ENCODE data around the gene ZNF438.

Gene ZNF438

DNA sequence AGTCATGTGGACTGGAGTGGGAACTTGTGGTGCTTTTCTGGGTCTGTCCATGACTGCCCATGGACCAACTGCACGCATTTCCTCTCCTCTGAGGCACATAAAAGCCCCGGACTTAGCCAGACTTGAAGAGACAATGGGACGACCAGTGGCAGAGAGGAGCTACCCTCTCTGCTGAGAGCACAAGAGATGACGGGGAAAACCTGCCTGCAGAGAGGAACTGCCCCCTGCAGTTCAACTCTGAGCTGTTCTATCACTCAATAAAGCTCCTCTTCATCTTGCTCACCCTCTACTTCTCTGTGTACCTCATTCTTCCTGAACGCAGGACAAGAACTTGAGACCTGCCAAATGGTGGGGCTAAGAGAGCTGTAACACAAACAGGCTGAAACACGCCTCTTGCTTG, 184.5 kb downstream of the ZNF438 start:
- no peak overlapping the region for H3K4me3 ChIP-seq (ENCODE audit: low read length)
- TF ChIP-seq, protein P1, sequence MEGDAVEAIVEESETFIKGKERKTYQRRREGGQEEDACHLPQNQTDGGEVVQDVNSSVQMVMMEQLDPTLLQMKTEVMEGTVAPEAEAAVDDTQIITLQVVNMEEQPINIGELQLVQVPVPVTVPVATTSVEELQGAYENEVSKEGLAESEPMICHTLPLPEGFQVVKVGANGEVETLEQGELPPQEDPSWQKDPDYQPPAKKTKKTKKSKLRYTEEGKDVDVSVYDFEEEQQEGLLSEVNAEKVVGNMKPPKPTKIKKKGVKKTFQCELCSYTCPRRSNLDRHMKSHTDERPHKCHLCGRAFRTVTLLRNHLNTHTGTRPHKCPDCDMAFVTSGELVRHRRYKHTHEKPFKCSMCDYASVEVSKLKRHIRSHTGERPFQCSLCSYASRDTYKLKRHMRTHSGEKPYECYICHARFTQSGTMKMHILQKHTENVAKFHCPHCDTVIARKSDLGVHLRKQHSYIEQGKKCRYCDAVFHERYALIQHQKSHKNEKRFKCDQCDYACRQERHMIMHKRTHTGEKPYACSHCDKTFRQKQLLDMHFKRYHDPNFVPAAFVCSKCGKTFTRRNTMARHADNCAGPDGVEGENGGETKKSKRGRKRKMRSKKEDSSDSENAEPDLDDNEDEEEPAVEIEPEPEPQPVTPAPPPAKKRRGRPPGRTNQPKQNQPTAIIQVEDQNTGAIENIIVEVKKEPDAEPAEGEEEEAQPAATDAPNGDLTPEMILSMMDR (IDR thresholded peaks at IDR 0.05; ENCODE audit: insufficient read depth, low read depth, low read length, missing control alignments) = no peak
- DNase-seq (ENCODE audit: low read depth) = no peak

DNA sequence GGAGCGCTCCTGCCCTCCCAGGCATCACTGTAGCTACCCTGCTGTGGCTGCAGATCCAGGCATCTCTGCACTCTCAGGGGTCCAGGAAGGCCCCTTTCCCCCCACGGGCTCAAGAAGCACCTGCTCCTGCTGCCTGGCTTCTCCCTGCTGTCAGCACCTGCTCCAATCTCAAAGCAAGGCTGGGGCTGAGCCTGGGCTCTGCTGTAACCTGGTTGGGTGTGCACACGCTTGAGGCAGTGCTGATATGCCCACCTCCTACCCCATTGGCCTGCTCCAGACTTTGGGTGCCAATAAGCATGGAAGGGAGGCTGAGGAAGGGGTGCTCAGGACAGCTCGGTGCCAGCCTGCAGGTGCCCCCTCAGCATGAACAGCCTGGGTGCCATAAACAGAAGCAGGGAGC, 185.0 kb downstream of the ZNF438 start:
- H3K4me3 ChIP-seq (ENCODE audit: low read length) = no peak overlapping the region
- DNase-seq (ENCODE audit: low read depth) = no peak
- TF ChIP-seq, protein P1 (IDR thresholded peaks at IDR 0.05; ENCODE audit: insufficient read depth, low read depth, low read length, missing control alignments) = no peak

DNA sequence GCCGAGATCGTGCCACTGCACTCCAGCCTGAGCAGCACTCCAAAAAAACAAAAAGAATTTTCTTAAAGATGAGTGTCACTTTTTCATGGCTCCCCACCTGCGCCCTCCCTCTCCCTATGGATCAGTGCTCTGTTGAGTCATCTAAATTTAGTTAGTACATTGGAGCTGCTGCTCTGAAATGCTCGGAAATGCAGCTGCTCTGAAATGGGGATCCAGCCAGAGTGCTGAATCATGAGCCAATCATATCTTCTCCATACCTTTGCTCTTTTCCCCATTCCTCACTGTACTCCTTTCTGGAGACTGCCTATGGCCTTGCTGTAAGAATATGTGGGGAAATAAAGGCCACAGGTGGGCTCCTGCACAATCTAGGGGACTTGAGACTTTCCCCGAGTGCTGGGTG, 188.8 kb downstream of the ZNF438 start:
- no peak overlapping the region for H3K4me3 ChIP-seq (ENCODE audit: low read length)
- no peak for DNase-seq (ENCODE audit: low read depth)
- TF ChIP-seq, protein P1 (IDR thresholded peaks at IDR 0.05; ENCODE audit: insufficient read depth, low read depth, low read length, missing control alignments) = no peak

DNA sequence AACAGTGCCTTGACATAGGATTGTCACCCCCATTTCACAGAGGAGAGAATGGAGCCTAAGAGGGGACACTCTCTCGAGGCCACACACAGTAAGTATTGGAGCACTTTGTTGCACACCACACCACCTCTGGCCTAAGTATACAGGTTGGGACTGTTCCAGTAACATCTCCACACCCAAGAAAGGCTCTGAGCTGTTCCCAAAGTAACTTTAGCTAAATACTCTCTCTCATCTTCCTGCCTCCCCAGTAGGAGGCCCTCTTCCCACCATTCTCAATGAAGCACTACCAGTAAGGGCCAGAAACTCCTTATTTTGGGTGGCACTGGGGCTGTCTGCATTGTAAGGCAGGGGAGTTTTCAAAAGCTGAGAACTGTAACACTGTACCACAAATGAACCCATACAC, 189.5 kb downstream of the ZNF438 start:
- no peak overlapping the region for H3K4me3 ChIP-seq (ENCODE audit: low read length)
- no peak for DNase-seq (ENCODE audit: low read depth)
- TF ChIP-seq, protein P1 (IDR thresholded peaks at IDR 0.05; ENCODE audit: insufficient read depth, low read depth, low read length, missing control alignments) = no peak

DNA sequence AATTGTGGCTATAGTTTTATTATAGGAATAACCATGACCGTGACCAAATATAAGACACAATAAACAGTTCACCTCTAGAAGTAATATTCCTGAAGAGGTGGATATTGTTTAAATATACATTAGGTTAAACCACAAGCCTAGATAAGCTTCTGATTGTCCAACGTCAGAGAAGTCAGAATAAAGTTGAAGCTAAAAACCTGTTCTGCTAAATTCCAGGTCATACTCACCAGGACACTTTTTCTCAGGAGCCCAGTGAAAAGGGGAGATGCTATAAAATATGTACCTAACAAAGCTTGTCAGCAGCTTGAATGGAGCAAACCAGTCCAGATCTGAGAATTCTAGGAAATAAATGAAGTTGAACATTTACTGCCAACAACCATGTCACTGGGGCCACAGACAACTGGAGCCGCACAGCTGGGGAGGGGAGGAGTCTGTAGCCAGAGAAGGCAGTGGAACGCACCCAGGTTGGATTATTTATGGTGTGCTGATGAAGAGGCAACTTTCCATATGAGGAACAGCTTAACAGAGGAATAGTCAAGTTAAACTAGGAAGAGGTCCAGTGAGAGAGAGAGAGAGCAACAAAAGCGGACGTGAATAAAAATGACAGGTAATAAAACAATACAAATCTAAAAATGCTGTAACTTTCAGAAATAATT, 191.1 kb downstream of the ZNF438 start:
- TF ChIP-seq, protein P1 (IDR thresholded peaks at IDR 0.05; ENCODE audit: insufficient read depth, low read depth, low read length, missing control alignments) = no peak
- no peak overlapping the region for H3K4me3 ChIP-seq (ENCODE audit: low read length)
- DNase-seq (ENCODE audit: low read depth) = no peak

DNA sequence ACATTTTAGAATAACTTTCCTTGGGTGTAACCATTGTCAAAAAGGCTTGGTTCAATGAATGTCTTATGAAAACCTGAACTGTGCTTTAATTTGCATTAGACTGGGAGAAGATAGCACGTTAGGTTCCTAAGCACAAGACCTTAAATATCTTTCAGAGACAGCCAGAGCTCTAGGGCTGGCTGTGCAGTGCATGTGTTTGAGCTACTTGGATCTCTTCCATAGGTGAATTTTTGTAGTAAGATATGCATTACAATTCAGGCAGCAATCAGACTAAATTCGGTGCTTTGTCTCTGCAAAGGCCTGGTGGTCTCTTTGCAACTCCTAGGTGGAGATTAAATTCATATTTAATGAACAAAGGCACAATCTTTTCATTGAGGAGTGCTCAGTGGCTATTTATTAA, 192.0 kb downstream of the ZNF438 start:
- no peak overlapping the region for H3K4me3 ChIP-seq (ENCODE audit: low read length)
- TF ChIP-seq, protein P1 (IDR thresholded peaks at IDR 0.05; ENCODE audit: insufficient read depth, low read depth, low read length, missing control alignments) = no peak
- DNase-seq (ENCODE audit: low read depth) = no peak

DNA sequence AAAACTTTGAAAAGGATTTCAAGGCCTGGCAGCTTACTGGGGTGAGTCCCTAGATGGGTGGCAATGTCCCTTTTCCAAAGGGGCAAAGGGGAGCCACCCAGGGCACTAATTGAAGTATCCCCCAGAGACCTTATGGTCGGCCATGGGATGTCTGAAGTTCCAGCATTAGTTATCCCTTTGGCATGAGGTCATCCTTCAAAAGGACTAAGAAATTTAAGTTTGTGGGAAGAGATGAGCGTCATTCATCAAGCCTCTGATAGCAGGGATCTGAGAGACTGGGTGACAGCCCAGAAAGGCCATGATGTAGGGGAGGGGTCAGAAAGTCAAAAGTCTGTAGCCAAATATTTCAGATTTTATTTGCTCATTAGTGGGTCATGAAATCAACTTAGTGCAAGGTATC, 195.3 kb downstream of the ZNF438 start:
- TF ChIP-seq, protein P1 (IDR thresholded peaks at IDR 0.05; ENCODE audit: insufficient read depth, low read depth, low read length, missing control alignments) = no peak
- no peak for DNase-seq (ENCODE audit: low read depth)
- no peak overlapping the region for H3K4me3 ChIP-seq (ENCODE audit: low read length)

Measured in epithelial cell of esophagus (primary cell).